HG02852 (cell line): ENCODE data around the gene CH25H.
A peak's percentile ranks its signal among the peaks of the same experiment; 100 is the strongest.
"Not testable (repeated sequence)": the region's sequence is repeated elsewhere in the genome, so short reads cannot be mapped to it uniquely, and the experiment has no call there.

Source experiments
- ATAC-seq: cut with Tn5 transposase; IDR thresholded peaks from one replicate; pipeline ENCODE4 v1.9.1; 2021; ENCODE audit warnings: mild to moderate bottlenecking, moderate library complexity; ENCODE audit not compliant: unreplicated experiment

The CH25H gene

GRCh38 chr10:89201345-89202032 is 5.6 kb downstream of the CH25H start:
- no peak for ATAC-seq

GRCh38 chr10:89197473-89197872 is 9.6 kb downstream of the CH25H start:
- no peak for ATAC-seq

GRCh38 chr10:89191301-89191700 is 15.8 kb downstream of the CH25H start:
- not testable (repeated sequence) for ATAC-seq

- ATAC-seq, result no peak
Observed at GRCh38 chr10:89189211-89189734, 17.8 kb downstream of the CH25H start.

- no peak for ATAC-seq
Observed at GRCh38 chr10:89185658-89186057, 21.5 kb downstream of the CH25H start.

- ATAC-seq, result no peak
Observed at GRCh38 chr10:89184638-89185037, 22.5 kb downstream of the CH25H start.

- no peak for ATAC-seq
Observed at GRCh38 chr10:89183571-89183970, 23.5 kb downstream of the CH25H start.

- ATAC-seq, result no peak
Observed at GRCh38 chr10:89182894-89183293, 24.2 kb downstream of the CH25H start.

- ATAC-seq, result no peak
Observed at GRCh38 chr10:89175816-89176215, 31.3 kb downstream of the CH25H start.

- ATAC-seq, result no peak
Observed at GRCh38 chr10:89173075-89173474, 34.0 kb downstream of the CH25H start.

GRCh38 chr10:89171996-89172395 is 35.1 kb downstream of the CH25H start:
- no peak for ATAC-seq

- no peak for ATAC-seq
Observed at GRCh38 chr10:89171263-89171872, 35.7 kb downstream of the CH25H start.

- not testable (repeated sequence) for ATAC-seq
Observed at GRCh38 chr10:89168354-89168900, 38.7 kb downstream of the CH25H start.

- no peak for ATAC-seq
Observed at GRCh38 chr10:89167915-89168314, 39.2 kb downstream of the CH25H start.

- no peak for ATAC-seq
Observed at GRCh38 chr10:89165923-89166322, 41.2 kb downstream of the CH25H start.

GRCh38 chr10:89164920-89165319 is 42.2 kb downstream of the CH25H start:
- no peak for ATAC-seq

GRCh38 chr10:89164080-89164479 is 43.0 kb downstream of the CH25H start:
- peak; percentile 16 for ATAC-seq

- ATAC-seq, result peak; percentile 96
Observed at GRCh38 chr10:89163265-89163995, 43.7 kb downstream of the CH25H start.

- no peak for ATAC-seq
Observed at GRCh38 chr10:89162596-89162995, 44.5 kb downstream of the CH25H start.

GRCh38 chr10:89160339-89160738 is 46.8 kb downstream of the CH25H start:
- no peak for ATAC-seq

GRCh38 chr10:89159761-89160160 is 47.4 kb downstream of the CH25H start:
- no peak for ATAC-seq
